GM21360 (cell line): ENCODE data around the gene CACNA1G.

Experiments
- ATAC-seq: cut with Tn5 transposase; IDR thresholded peaks from one replicate; pipeline ENCODE4 v1.9.1; 2021; ENCODE audit warnings: mild to moderate bottlenecking, moderate library complexity; ENCODE audit not compliant: unreplicated experiment

The CACNA1G gene

GRCh38 chr17:50608700-50609379 lies 48.3 kb downstream of the CACNA1G start:
- no peak for ATAC-seq

- no peak for ATAC-seq
Measured at GRCh38 chr17:50609380-50610074, 49.0 kb downstream of the CACNA1G start.

GRCh38 chr17:50611634-50612033 lies 51.1 kb downstream of the CACNA1G start:
- no peak for ATAC-seq

GRCh38 chr17:50612281-50612680 lies 51.8 kb downstream of the CACNA1G start:
- ATAC-seq: no peak

- no peak for ATAC-seq
Measured at GRCh38 chr17:50613007-50613992, 52.8 kb downstream of the CACNA1G start.

GRCh38 chr17:50614471-50615051 lies 54.0 kb downstream of the CACNA1G start:
- no peak for ATAC-seq

GRCh38 chr17:50615828-50616227 lies 55.3 kb downstream of the CACNA1G start:
- no peak for ATAC-seq

GRCh38 chr17:50618300-50618699 lies 57.8 kb downstream of the CACNA1G start:
- no peak for ATAC-seq

GRCh38 chr17:50618941-50619340 lies 58.4 kb downstream of the CACNA1G start:
- no peak for ATAC-seq

GRCh38 chr17:50619489-50619888 lies 59.0 kb downstream of the CACNA1G start:
- ATAC-seq: no peak

- ATAC-seq: no peak
Measured at GRCh38 chr17:50620237-50620636, 59.7 kb downstream of the CACNA1G start.

GRCh38 chr17:50620858-50621257 lies 60.3 kb downstream of the CACNA1G start:
- ATAC-seq: no peak

GRCh38 chr17:50621574-50622031 lies 61.1 kb downstream of the CACNA1G start:
- no peak for ATAC-seq

GRCh38 chr17:50624321-50624934 lies 63.9 kb downstream of the CACNA1G start:
- no peak for ATAC-seq

- ATAC-seq: no peak
Measured at GRCh38 chr17:50625032-50625871, 64.7 kb downstream of the CACNA1G start.

- ATAC-seq: no peak
Measured at GRCh38 chr17:50626037-50626574, 65.6 kb downstream of the CACNA1G start.

- ATAC-seq: no peak
Measured at GRCh38 chr17:50627036-50627781, 66.7 kb downstream of the CACNA1G start.

- ATAC-seq: no peak
Measured at GRCh38 chr17:50627782-50628601, 67.5 kb downstream of the CACNA1G start.
